Coronary artery (tissue), 2 donors: ENCODE data around the gene TNIP1.

Experiments used
- DNase-seq: peaks from one replicate; pipeline ENCODE4 v3.0.0-alpha.2; 2017; ENCODE audit warnings: low spot score
- H3K27ac ChIP-seq, 2 donors: fragments of 200-600 bp; sonication (generic); one replicate each; pipeline ENCODE4 v1.5.1; 2016 to 2019
- H3K4me3 ChIP-seq: fragments of 200-600 bp; sonication (generic); 2 replicates; pipeline ENCODE4 v1.5.1; 2016; ENCODE audit warnings: mild to moderate bottlenecking, moderate library complexity
- TF ChIP-seq, protein P1 (sequence below): fragments of 200-600 bp; sonication (generic); IDR thresholded peaks from one replicate; pipeline ENCODE4 v1.5.1; 2019; ENCODE audit warnings: antibody characterized with exemption

Gene TNIP1

DNA sequence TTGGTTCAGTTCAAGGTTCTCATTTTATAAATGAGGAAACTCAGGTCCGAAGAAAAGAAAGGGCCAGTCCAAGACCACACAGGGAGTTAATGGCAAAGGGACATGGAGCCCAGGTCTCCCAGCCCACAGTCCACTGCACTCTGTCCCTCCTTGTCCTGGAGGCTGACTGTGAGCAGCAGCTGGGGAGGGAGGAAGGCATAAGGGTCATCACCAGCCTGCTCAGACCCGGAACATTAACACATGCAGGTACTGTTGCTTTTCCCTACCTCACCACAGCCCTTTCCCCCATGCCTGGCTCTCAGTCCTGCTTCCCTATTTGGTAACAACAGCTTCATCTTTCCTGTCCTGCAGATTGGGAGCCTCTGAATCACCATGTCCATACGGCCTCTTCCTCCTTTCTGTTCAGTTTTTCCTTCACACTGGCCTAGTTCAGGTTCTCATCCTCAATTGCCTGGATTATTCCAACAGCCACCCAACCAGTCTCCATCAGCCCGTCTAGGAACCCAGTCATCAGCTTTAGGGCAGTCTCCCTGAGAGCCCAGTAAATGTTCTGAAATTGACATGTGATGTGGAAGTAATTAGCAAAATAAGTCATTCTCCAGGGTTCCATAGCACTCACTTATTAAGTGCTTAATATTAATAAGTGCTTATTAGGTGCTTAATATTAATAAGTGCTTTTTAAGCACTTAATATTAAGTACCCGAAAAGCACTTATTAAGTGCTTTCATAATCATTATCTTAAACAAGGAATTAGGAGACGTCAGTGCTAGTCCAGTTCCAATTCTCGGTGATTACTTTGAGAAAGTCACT, 56.2 kb downstream of the TNIP1 start:
- H3K4me3 ChIP-seq: peak overlapping the region; percentile 85
- peak overlapping the region; percentile 94 to 97 for H3K27ac ChIP-seq
- DNase-seq: no peak
- TF ChIP-seq, protein P1, sequence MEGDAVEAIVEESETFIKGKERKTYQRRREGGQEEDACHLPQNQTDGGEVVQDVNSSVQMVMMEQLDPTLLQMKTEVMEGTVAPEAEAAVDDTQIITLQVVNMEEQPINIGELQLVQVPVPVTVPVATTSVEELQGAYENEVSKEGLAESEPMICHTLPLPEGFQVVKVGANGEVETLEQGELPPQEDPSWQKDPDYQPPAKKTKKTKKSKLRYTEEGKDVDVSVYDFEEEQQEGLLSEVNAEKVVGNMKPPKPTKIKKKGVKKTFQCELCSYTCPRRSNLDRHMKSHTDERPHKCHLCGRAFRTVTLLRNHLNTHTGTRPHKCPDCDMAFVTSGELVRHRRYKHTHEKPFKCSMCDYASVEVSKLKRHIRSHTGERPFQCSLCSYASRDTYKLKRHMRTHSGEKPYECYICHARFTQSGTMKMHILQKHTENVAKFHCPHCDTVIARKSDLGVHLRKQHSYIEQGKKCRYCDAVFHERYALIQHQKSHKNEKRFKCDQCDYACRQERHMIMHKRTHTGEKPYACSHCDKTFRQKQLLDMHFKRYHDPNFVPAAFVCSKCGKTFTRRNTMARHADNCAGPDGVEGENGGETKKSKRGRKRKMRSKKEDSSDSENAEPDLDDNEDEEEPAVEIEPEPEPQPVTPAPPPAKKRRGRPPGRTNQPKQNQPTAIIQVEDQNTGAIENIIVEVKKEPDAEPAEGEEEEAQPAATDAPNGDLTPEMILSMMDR: no peak

GRCh38 chr5:151023651-151024050, 57.2 kb downstream of the TNIP1 start:
- peak; percentile 88 for DNase-seq
- peak overlapping the region; percentile 85 for H3K4me3 ChIP-seq
- TF ChIP-seq, protein P1: no peak
- H3K27ac ChIP-seq: peak overlapping the region; percentile 94 to 97

- peak overlapping the region; percentile 85 for H3K4me3 ChIP-seq
- DNase-seq: peak; percentile 88
- peak overlapping the region; percentile 94 to 97 for H3K27ac ChIP-seq
- TF ChIP-seq, protein P1: no peak
These were observed 57.7 kb downstream of the TNIP1 start for GRCh38 chr5:151023047-151023615.

- Histone ChIP-seq H3K27ac (peak overlapping the region; percentile 94 to 97), H3K4me3 (peak overlapping the region; percentile 85)
- DNase-seq: peak; percentile 91
These were observed 58.3 kb downstream of the TNIP1 start for GRCh38 chr5:151022511-151023018.

GRCh38 chr5:151021746-151022145, 59.1 kb downstream of the TNIP1 start:
- Histone ChIP-seq H3K4me3 (peak overlapping the region; percentile 85), H3K27ac (peak overlapping the region; percentile 94 to 97)
- DNase-seq: no peak
- TF ChIP-seq, protein P1: no peak

More at GRCh38 chr5:151022511-151023018, 58.3 kb downstream of the TNIP1 start:
- TF ChIP-seq, protein P1: no peak

GRCh38 chr5:151020304-151021110, 60.3 kb downstream of the TNIP1 start, which contains the start of gene GPX3:
Gene GPX3, plus strand, starts transcription at chr5:151020591. Its CDS starts 64 bp downstream, at chr5:151020655.
- DNase-seq: peak; percentile 98
- H3K27ac ChIP-seq: peak within 1 kb of the TSS; percentile 94 to 97
- TF ChIP-seq, protein P1: no peak

More at GRCh38 chr5:151020304-151021110, 60.3 kb downstream of the TNIP1 start, which contains the start of gene GPX3:
- H3K4me3 ChIP-seq: peak within 1 kb of the TSS; percentile 85
